ENCODE measurements around the gene SKAP1. TPM values are rescaled to one million over a fixed set of nuclear protein-coding genes. Genes with fewer than 3 reads are reported as not detected.

Gene SKAP1
- total and polyA plus RNA-seq, 4 donors: 1.4 to 4.9 (median 2.5) TPM

- no peak for ATAC-seq (ENCODE audit: insufficient read depth, low FRiP score)
- Histone ChIP-seq H3K9me3 (ENCODE audit: control insufficient read depth in 4 of 4, insufficient read depth in 3 of 4, low read length in 3 of 4) (no peaks in the 10 kb centered on the region), H3K27me3 (ENCODE audit: control insufficient read depth in 3 of 3, insufficient read depth in 3 of 3, low read length in 2 of 3) (peaks cover 0 to 30% (median 13%) of the 10 kb centered on the region in 3 donors), H3K4me3 (no peak overlapping the region), H3K4me1 (ENCODE audit: control insufficient read depth in 5 of 5, insufficient read depth in 5 of 5, low read length in 5 of 5) (no peaks in the 10 kb centered on the region), H3K36me3 (ENCODE audit: control insufficient read depth in 4 of 4, insufficient read depth in 4 of 4, low read length in 4 of 4) (no peaks in the 10 kb centered on the region), H3K27ac (ENCODE audit: low read depth in 1 of 2, low read length in 1 of 2) (no peak overlapping the region), H3K9ac (ENCODE audit: insufficient read depth in 1 of 2, low read length in 2 of 2) (no peak overlapping the region)
- 38 to 55% methylated on average over 21 of the region's 21 CpGs for WGBS, 2 donors
- TF ChIP-seq CTCF (IDR thresholded peaks at IDR 0.05; ENCODE audit: control extremely low read depth, extremely low read depth): no peak
- peak in 1 of 3 donors; percentile 49 for DNase-seq
Observed at GRCh38 chr17:48155889-48156611, 274.0 kb downstream of the SKAP1 start.

GRCh38 chr17:48153691-48154358 is 276.2 kb downstream of the SKAP1 start:
- no peaks in the 10 kb centered on the region for H3K4me1 ChIP-seq (ENCODE audit: control insufficient read depth in 5 of 5, insufficient read depth in 5 of 5, low read length in 5 of 5)
- ATAC-seq (ENCODE audit: insufficient read depth, low FRiP score) (no peak), DNase-seq (peak; percentile 29 to 67 (median 58))
- WGBS, 2 donors: 39 to 48% methylated on average over 6 of the region's 6 CpGs
- no peak overlapping the region for H3K9ac ChIP-seq (ENCODE audit: insufficient read depth in 1 of 2, low read length in 2 of 2)
- no peaks in the 10 kb centered on the region for H3K36me3 ChIP-seq (ENCODE audit: control insufficient read depth in 4 of 4, insufficient read depth in 4 of 4, low read length in 4 of 4)
- H3K27ac ChIP-seq (ENCODE audit: low read depth in 1 of 2, low read length in 1 of 2): no peak overlapping the region
- H3K9me3 ChIP-seq (ENCODE audit: control insufficient read depth in 4 of 4, insufficient read depth in 3 of 4, low read length in 3 of 4): no peaks in the 10 kb centered on the region
- H3K4me3 ChIP-seq: no peak overlapping the region
- no peak for TF ChIP-seq CTCF (IDR thresholded peaks at IDR 0.05; ENCODE audit: control extremely low read depth, extremely low read depth)
- H3K27me3 ChIP-seq (ENCODE audit: control insufficient read depth in 3 of 3, insufficient read depth in 3 of 3, low read length in 2 of 3): peaks cover 0 to 52% (median 35%) of the 10 kb centered on the region in 3 donors

GRCh38 chr17:48152289-48152688 is 277.7 kb downstream of the SKAP1 start:
- H3K9ac ChIP-seq (ENCODE audit: insufficient read depth in 1 of 2, low read length in 2 of 2): no peak overlapping the region
- WGBS, 2 donors: 73 to 92% methylated on average over 4 of the region's 4 CpGs
- peaks cover 0 to 68% (median 46%) of the 10 kb centered on the region in 3 donors for H3K27me3 ChIP-seq (ENCODE audit: control insufficient read depth in 3 of 3, insufficient read depth in 3 of 3, low read length in 2 of 3)
- no peak for TF ChIP-seq CTCF (IDR thresholded peaks at IDR 0.05; ENCODE audit: control extremely low read depth, extremely low read depth)
- H3K4me3 ChIP-seq: no peak overlapping the region
- H3K27ac ChIP-seq (ENCODE audit: low read depth in 1 of 2, low read length in 1 of 2): no peak overlapping the region
- no peaks in the 10 kb centered on the region for H3K36me3 ChIP-seq (ENCODE audit: control insufficient read depth in 4 of 4, insufficient read depth in 4 of 4, low read length in 4 of 4)
- DNase-seq (no peak), ATAC-seq (ENCODE audit: insufficient read depth, low FRiP score) (no peak)
- H3K4me1 ChIP-seq (ENCODE audit: control insufficient read depth in 5 of 5, insufficient read depth in 5 of 5, low read length in 5 of 5): no peaks in the 10 kb centered on the region
- no peaks in the 10 kb centered on the region for H3K9me3 ChIP-seq (ENCODE audit: control insufficient read depth in 4 of 4, insufficient read depth in 3 of 4, low read length in 3 of 4)
